ENCODE data around the gene GTPBP1. TPM values are rescaled to one million over a fixed set of nuclear protein-coding genes. Genes with fewer than 3 reads are reported as not detected.
A peak's percentile ranks its signal among the peaks of the same experiment; 100 is the strongest.

The GTPBP1 gene
- total RNA-seq, 4 donors from 2014 or later, result 46.0 to 72.0 (median 56.6) TPM

GRCh38 chr22:38713921-38714320 is 8.2 kb downstream of the GTPBP1 start:
- Histone ChIP-seq H3K4me3 (no peak overlapping the region), H3K9me3 (no peaks in the 10 kb centered on the region), H3K27me3 (no peaks in the 10 kb centered on the region), H3K36me3 (peaks cover 0 to 38% (median 12%) of the 10 kb centered on the region in 3 donors), H3K27ac (no peak overlapping the region), H3K4me1 (peaks cover 0 to 30% (median 10%) of the 10 kb centered on the region in 4 donors)
- no peak for TF ChIP-seq POLR2A (IDR thresholded peaks at IDR 0.05)
- TF ChIP-seq EP300 (IDR thresholded peaks at IDR 0.05), result no peak
- no peak for TF ChIP-seq CTCF (IDR thresholded peaks at IDR 0.05)
- DNase-seq (ENCODE audit: low spot score in 2 of 2), result no peak
- WGBS, 2 donors, result 79 to 85% methylated on average over 8 of the region's 8 CpGs

- 85 to 89% methylated on average over 9 of the region's 9 CpGs for WGBS, 2 donors
- H3K4me3 ChIP-seq, result no peak overlapping the region
- no peak for TF ChIP-seq EP300 (IDR thresholded peaks at IDR 0.05)
- TF ChIP-seq POLR2A (IDR thresholded peaks at IDR 0.05), result no peak
- no peak for TF ChIP-seq CTCF (IDR thresholded peaks at IDR 0.05)
- H3K27me3 ChIP-seq, result no peaks in the 10 kb centered on the region
- H3K9me3 ChIP-seq, result no peaks in the 10 kb centered on the region
- H3K36me3 ChIP-seq, result peaks cover 0 to 32% (median 12%) of the 10 kb centered on the region in 3 donors
- DNase-seq (ENCODE audit: low spot score in 2 of 2), result no peak
- H3K27ac ChIP-seq, result no peak overlapping the region
- peaks cover 0 to 31% (median 6%) of the 10 kb centered on the region in 4 donors for H3K4me1 ChIP-seq
These were observed 9.5 kb downstream of the GTPBP1 start for GRCh38 chr22:38715176-38715764.

- H3K9me3 ChIP-seq, result no peaks in the 10 kb centered on the region
- H3K27me3 ChIP-seq, result no peaks in the 10 kb centered on the region
- no peak for DNase-seq (ENCODE audit: low spot score in 2 of 2)
- H3K4me1 ChIP-seq, result peaks cover 0 to 31% (median 6%) of the 10 kb centered on the region in 4 donors
- TF ChIP-seq POLR2A (IDR thresholded peaks at IDR 0.05), result no peak
- no peak for TF ChIP-seq EP300 (IDR thresholded peaks at IDR 0.05)
- TF ChIP-seq CTCF (IDR thresholded peaks at IDR 0.05), result no peak
- H3K4me3 ChIP-seq, result no peak overlapping the region
- WGBS, 2 donors, result 91 to 94% methylated on average over 15 of the region's 15 CpGs
- H3K27ac ChIP-seq, result no peak overlapping the region
- H3K36me3 ChIP-seq, result peaks cover 0 to 36% (median 14%) of the 10 kb centered on the region in 3 donors
These were observed 10.1 kb downstream of the GTPBP1 start for GRCh38 chr22:38715852-38716251.

- Histone ChIP-seq H3K27ac (no peak overlapping the region), H3K27me3 (no peaks in the 10 kb centered on the region), H3K9me3 (no peaks in the 10 kb centered on the region), H3K4me1 (peaks cover 0 to 31% (median 6%) of the 10 kb centered on the region in 4 donors), H3K36me3 (peaks cover 0 to 41% (median 19%) of the 10 kb centered on the region in 3 donors), H3K4me3 (no peak overlapping the region)
- DNase-seq (ENCODE audit: low spot score in 2 of 2), result no peak
- TF ChIP-seq EP300 (IDR thresholded peaks at IDR 0.05) (no peak), CTCF (IDR thresholded peaks at IDR 0.05) (no peak), POLR2A (IDR thresholded peaks at IDR 0.05) (no peak)
- WGBS, 2 donors, result 89 to 95% methylated on average over 9 to 10 of the region's 10 CpGs
These were observed 10.5 kb downstream of the GTPBP1 start for GRCh38 chr22:38716271-38716670.

DNA sequence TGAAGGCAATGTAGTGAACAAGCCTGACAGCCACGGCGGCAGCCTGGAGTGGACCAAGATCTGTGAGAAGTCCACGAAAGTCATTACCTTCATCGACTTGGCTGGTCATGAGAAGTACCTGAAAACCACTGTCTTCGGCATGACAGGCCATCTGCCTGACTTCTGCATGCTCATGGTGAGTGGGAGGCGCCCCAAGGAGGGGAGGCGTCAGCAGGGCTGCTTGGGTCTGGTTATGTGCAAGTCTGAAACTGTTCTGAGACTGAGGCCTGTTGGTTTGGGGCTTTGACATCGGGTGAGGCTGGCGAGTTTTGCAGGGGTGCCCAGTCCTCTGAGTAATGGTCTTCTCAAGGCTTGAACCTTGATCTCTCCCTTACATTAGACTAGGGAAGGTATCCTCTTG is 11.1 kb downstream of the GTPBP1 start:
- H3K27me3 ChIP-seq, result no peaks in the 10 kb centered on the region
- no peaks in the 10 kb centered on the region for H3K9me3 ChIP-seq
- TF ChIP-seq POLR2A (IDR thresholded peaks at IDR 0.05) (no peak), CTCF (IDR thresholded peaks at IDR 0.05) (no peak), EP300 (IDR thresholded peaks at IDR 0.05) (no peak)
- peaks cover 0 to 46% (median 22%) of the 10 kb centered on the region in 3 donors for H3K36me3 ChIP-seq
- H3K27ac ChIP-seq, result peak overlapping the region in 1 of 4 donors; percentile 74
- WGBS, 2 donors, result 89 to 97% methylated on average over 9 of the region's 9 CpGs
- no peak overlapping the region for H3K4me3 ChIP-seq
- peaks cover 0 to 31% (median 6%) of the 10 kb centered on the region in 4 donors for H3K4me1 ChIP-seq
- DNase-seq (ENCODE audit: low spot score in 2 of 2), result no peak
